Common myeloid progenitor, CD34-positive (primary cell): ENCODE results near the gene CDC42SE2.

ENCODE experiments used
- CTCF ChIA-PET: fragments of 350-600 bp; sonication (Branson Sonifier 250); formaldehyde crosslinking; loops from one replicate; lab custom pipeline; 2021; ENCODE audit warnings: antibody characterized with exemption; lab: Charles Lee
- POLR2A ChIA-PET: fragments of 350-600 bp; sonication (Branson Sonifier 250); formaldehyde crosslinking; loops from one replicate; lab custom pipeline; 2021; ENCODE audit warnings: antibody characterized with exemption; lab: Charles Lee
- DNase-seq, 3 donors: peaks; one replicate each; pipeline versions ENCODE4 v3.0.0 to v3.0.0-alpha.2; 2013
- H3K27ac ChIP-seq, 2 experiments: 1 replicate in 1 of 2; 2 replicates in 1 of 2; pipeline ENCODE4 v1.7.0; 2013; ENCODE audit warnings: inconsistent platforms in 2 of 2, low read length in 2 of 2, mild to moderate bottlenecking in 2 of 2, low read depth in 1 of 2, moderate library complexity in 1 of 2; ENCODE audit not compliant: severe bottlenecking in 2 of 2, insufficient read depth in 1 of 2, poor library complexity in 1 of 2
- H3K27me3 ChIP-seq, 5 experiments: replicated peaks in 2 of 5; 1 replicate in 3 of 5; 2 replicates in 2 of 5; pipeline versions ENCODE4 v1.6.1 to v1.7.0; 2013; ENCODE audit warnings: low read length in 4 of 5, mild to moderate bottlenecking in 2 of 5, moderate library complexity in 2 of 5, inconsistent platforms in 1 of 5; ENCODE audit not compliant: insufficient read depth in 5 of 5, control insufficient read depth in 4 of 5
- H3K36me3 ChIP-seq, 4 experiments: 1 replicate in 2 of 4; 2 replicates in 2 of 4; pipeline versions ENCODE4 v1.6.1 to v1.7.0; 2013; ENCODE audit warnings: low read length in 3 of 4, control low read depth in 1 of 4, mild to moderate bottlenecking in 1 of 4; ENCODE audit not compliant: control insufficient read depth in 4 of 4, insufficient read depth in 4 of 4
- H3K4me1 ChIP-seq, 4 experiments: 1 replicate in 3 of 4; 2 replicates in 1 of 4; pipeline versions ENCODE4 v1.6.1 to v1.7.1; 2013; ENCODE audit warnings: low read length in 3 of 4, mild to moderate bottlenecking in 3 of 4, control low read depth in 1 of 4, inconsistent platforms in 1 of 4, moderate library complexity in 1 of 4; ENCODE audit not compliant: control insufficient read depth in 4 of 4, insufficient read depth in 4 of 4; ENCODE audit errors: control extremely low read depth in 1 of 4
- H3K4me3 ChIP-seq, 7 experiments: 1 replicate in 4 of 7; 2 replicates in 3 of 7; pipeline versions ENCODE4 v1.5.1 to v1.7.0; 2013; ENCODE audit warnings: mild to moderate bottlenecking in 7 of 7, low read length in 6 of 7, moderate library complexity in 6 of 7, inconsistent platforms in 2 of 7, low read depth in 2 of 7, control low read depth in 1 of 7; ENCODE audit not compliant: insufficient read depth in 4 of 7, control insufficient read depth in 1 of 7; ENCODE audit errors: extremely low read depth in 1 of 7
- H3K9me3 ChIP-seq, 5 experiments: 1 replicate in 4 of 5; 2 replicates in 1 of 5; pipeline versions ENCODE4 v1.6.1 to v1.7.1; 2013; ENCODE audit warnings: low read length in 4 of 5, mild to moderate bottlenecking in 2 of 5, inconsistent platforms in 1 of 5, low read depth in 1 of 5, moderate library complexity in 1 of 5; ENCODE audit not compliant: control insufficient read depth in 4 of 5, insufficient read depth in 2 of 5; ENCODE audit errors: control extremely low read depth in 1 of 5
- WGBS: methylation state at CpG from one replicate; pipeline ENCODE4 v1.1.5; 2013; ENCODE audit not compliant: insufficient coverage; 5-methylcytosine and 5-hydroxymethylcytosine counted together

Gene CDC42SE2

GRCh38 chr5:131258733-131259132 lies 5.1 kb upstream of the CDC42SE2 start:
- H3K9me3 ChIP-seq, result no peaks in the 10 kb centered on the region
- POLR2A ChIA-PET, result interaction anchor here (0.7 kb wide), 1 partner anchor 17 kb away, joined by 3 read pairs; no protein-coding TSS in a partner anchor
- CTCF ChIA-PET, result interaction anchor here (0.9 to 10.1 kb wide), 6 partner anchors 10 to 124 kb away, joined by 3 to 95 read pairs (median 3); no protein-coding TSS in a partner anchor
- no peak for DNase-seq
- H3K4me1 ChIP-seq, result peaks cover 30 to 56% (median 44%) of the 10 kb centered on the region in 4 experiments
- H3K27me3 ChIP-seq, result no peaks in the 10 kb centered on the region
- no CpG with 5 or more reads among the region's 2 CpGs for WGBS
- peak overlapping the region in 1 of 2 experiments; percentile 45 for H3K27ac ChIP-seq
- no peaks in the 10 kb centered on the region for H3K36me3 ChIP-seq
- H3K4me3 ChIP-seq, result no peak overlapping the region

- no peak overlapping the region for H3K27ac ChIP-seq
- no peaks in the 10 kb centered on the region for H3K36me3 ChIP-seq
- ChIA-PET CTCF (interaction anchor here (0.7 to 10.1 kb wide), 6 partner anchors 9 to 123 kb away, joined by 3 to 95 read pairs (median 3); no protein-coding TSS in a partner anchor), POLR2A (interaction anchor here (0.7 kb wide), 2 partner anchors 17 to 86 kb away, joined by 3 read pairs; no protein-coding TSS in a partner anchor)
- no peaks in the 10 kb centered on the region for H3K27me3 ChIP-seq
- DNase-seq, result no peak
- H3K4me3 ChIP-seq, result no peak overlapping the region
- peaks cover 29 to 52% (median 40%) of the 10 kb centered on the region in 4 experiments for H3K4me1 ChIP-seq
- no peaks in the 10 kb centered on the region for H3K9me3 ChIP-seq
Measured at GRCh38 chr5:131259326-131259725, 4.5 kb upstream of the CDC42SE2 start.

DNA sequence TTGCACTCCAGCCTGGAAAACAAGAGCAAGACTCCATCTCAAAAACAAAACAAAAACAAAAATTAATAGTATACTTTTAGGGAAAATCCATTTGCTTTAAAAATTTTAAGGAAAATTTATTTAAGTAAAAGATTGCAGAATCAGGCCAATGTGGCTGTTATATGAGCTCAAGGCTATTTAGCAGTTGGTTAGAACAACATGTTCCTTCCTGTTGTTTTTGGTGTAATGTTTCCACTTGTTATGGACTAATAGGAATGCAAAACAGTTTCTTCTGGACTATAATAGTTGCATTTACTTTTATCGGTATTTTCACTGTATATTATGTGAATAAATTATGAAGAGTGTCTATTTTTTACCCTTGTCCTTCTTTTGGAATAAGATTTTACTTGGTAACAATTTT lies 3.0 kb upstream of the CDC42SE2 start:
- H3K9me3 ChIP-seq, result no peaks in the 10 kb centered on the region
- H3K27ac ChIP-seq, result no peak overlapping the region
- ChIA-PET CTCF (interaction anchor here (7.3 to 10.1 kb wide), 2 partner anchors 10 to 121 kb away, joined by 56 to 95 read pairs; no protein-coding TSS in a partner anchor), POLR2A (no interaction called here)
- no peak for DNase-seq
- no CpG with 5 or more reads among the region's 1 CpG for WGBS
- peaks cover 29 to 52% (median 37%) of the 10 kb centered on the region in 4 experiments for H3K4me1 ChIP-seq
- H3K4me3 ChIP-seq, result no peak overlapping the region
- no peaks in the 10 kb centered on the region for H3K36me3 ChIP-seq
- no peaks in the 10 kb centered on the region for H3K27me3 ChIP-seq

GRCh38 chr5:131261483-131261882 lies 2.4 kb upstream of the CDC42SE2 start:
- H3K27ac ChIP-seq, result no peak overlapping the region
- POLR2A ChIA-PET, result interaction anchor here (0.7 kb wide), 1 partner anchor 81 kb away, joined by 3 read pairs; no protein-coding TSS in a partner anchor
- H3K4me3 ChIP-seq, result no peak overlapping the region
- H3K4me1 ChIP-seq, result peaks cover 29 to 56% (median 39%) of the 10 kb centered on the region in 4 experiments
- CTCF ChIA-PET, result interaction anchor here (7.3 to 10.1 kb wide), 2 partner anchors 10 to 121 kb away, joined by 56 to 95 read pairs; no protein-coding TSS in a partner anchor
- DNase-seq, result no peak
- no peaks in the 10 kb centered on the region for H3K36me3 ChIP-seq
- WGBS, result 94% methylated on average over 6 of the region's 6 CpGs
- H3K27me3 ChIP-seq, result no peaks in the 10 kb centered on the region
- no peaks in the 10 kb centered on the region for H3K9me3 ChIP-seq

- H3K9me3 ChIP-seq, result no peaks in the 10 kb centered on the region
- POLR2A ChIA-PET, result interaction anchor here (0.6 to 2.2 kb wide), 6 partner anchors 10 to 178 kb away, joined by 3 to 10 read pairs (median 4); no protein-coding TSS in a partner anchor
- H3K36me3 ChIP-seq, result no peaks in the 10 kb centered on the region
- CTCF ChIA-PET, result interaction anchor here (0.6 to 10.1 kb wide), 6 partner anchors 12 to 725 kb away, joined by 3 to 95 read pairs (median 19); no protein-coding TSS in a partner anchor
- peak in 2 of 3 donors; percentile 53 to 67 for DNase-seq
- no peaks in the 10 kb centered on the region for H3K27me3 ChIP-seq
- H3K27ac ChIP-seq, result peak overlapping the region; percentile 52 to 94
- peak overlapping the region in 6 of 7 experiments; percentile 65 to 100 (median 97) for H3K4me3 ChIP-seq
- H3K4me1 ChIP-seq, result peaks cover 21 to 55% (median 30%) of the 10 kb centered on the region in 4 experiments
- WGBS, result 57% methylated on average over 2 of the region's 10 CpGs
Measured at GRCh38 chr5:131262953-131263541, 806 bp upstream of the CDC42SE2 start.

- peak in 2 of 3 donors; percentile 41 to 50 for DNase-seq
Measured at GRCh38 chr5:131264451-131265099, 722 bp downstream of the CDC42SE2 start.

More at GRCh38 chr5:131264451-131265099, 722 bp downstream of the CDC42SE2 start:
- Histone ChIP-seq H3K4me3 (peak overlapping the region; percentile 96 to 100 (median 99)), H3K4me1 (peaks cover 16 to 54% (median 23%) of the 10 kb centered on the region in 4 experiments), H3K36me3 (no peaks in the 10 kb centered on the region), H3K27ac (peak overlapping the region; percentile 92 to 94), H3K9me3 (no peaks in the 10 kb centered on the region), H3K27me3 (no peaks in the 10 kb centered on the region)
- POLR2A ChIA-PET, result interaction anchor here (0.9 to 2.2 kb wide), 8 partner anchors 11 to 118 kb away, joined by 3 to 10 read pairs (median 5); no protein-coding TSS in a partner anchor
- CTCF ChIA-PET, result interaction anchor here (0.8 to 10.1 kb wide), 29 partner anchors 8 to 155 kb away, joined by 3 to 95 read pairs (median 5); partner anchors contain the start of gene HINT1
- under 1% methylated on average over 22 of the region's 34 CpGs for WGBS
